GM23338 (cell line): ENCODE data around the gene OR2G2.

Source experiments
- CTCF ChIP-seq, 2 experiments: fragments of 200-600 bp in 1 of 2; sonication (generic) in 1 of 2; conservative IDR thresholded peaks; 2 replicates each; pipeline versions ENCODE4 v1.5.1 to v1.6.1; 2016 to 2017; ENCODE audit warnings: antibody characterized with exemption in 2 of 2, low read depth in 2 of 2, mild to moderate bottlenecking in 2 of 2, moderate library complexity in 1 of 2
- EZH2 ChIP-seq: fragments of 200-600 bp; sonication (generic); IDR thresholded peaks from one replicate; pipeline ENCODE4 v1.8.0; 2017; ENCODE audit warnings: antibody characterized with exemption, mild to moderate bottlenecking, low read depth; ENCODE audit not compliant: unreplicated experiment
- EZH2phosphoT487 ChIP-seq: fragments of 200-600 bp; sonication (generic); IDR thresholded peaks from one replicate; pipeline ENCODE4 v1.8.1; 2018; ENCODE audit warnings: antibody characterized with exemption; ENCODE audit not compliant: unreplicated experiment
- POLR2AphosphoS5 ChIP-seq: IDR thresholded peaks from 2 replicates; pipeline ENCODE4 v1.6.1; 2016; ENCODE audit warnings: antibody characterized with exemption, low read depth
- REST ChIP-seq: IDR thresholded peaks from one replicate; pipeline ENCODE4 v1.6.1; 2018; ENCODE audit warnings: antibody characterized with exemption; ENCODE audit not compliant: unreplicated experiment

GRCh38 chr1:247562198-247562597, 26.0 kb upstream of the OR2G2 start:
- TF ChIP-seq POLR2AphosphoS5 (no peak), CTCF (conservative IDR thresholded peaks at IDR 0.05; ENCODE audit: low read depth in 2 of 2) (no peak), EZH2 (no peak), REST (no peak), EZH2phosphoT487 (no peak)
